ENCODE measurements around the gene ABCC4. TPM values are rescaled to one million over a fixed set of nuclear protein-coding genes. Genes with fewer than 3 reads are reported as not detected.

The ABCC4 gene
- polyA plus RNA-seq, 1 experiment = 140 TPM

- no peak for DNase-seq (ENCODE audit: low read depth, low spot score)
- ChIA-PET CTCF (interaction anchor here (0.6 to 0.8 kb wide), 3 partner anchors 31 to 271 kb away, joined by 5 to 7 read pairs (median 5); no protein-coding TSS in a partner anchor), POLR2A (no interaction called here)
- no peak overlapping the region for H3K4me3 ChIP-seq (ENCODE audit: low read depth, low read length)
- H3K27me3 ChIP-seq (ENCODE audit: control insufficient read depth, insufficient read depth, low read length) = no peaks in the 10 kb centered on the region
- TF ChIP-seq CTCF (IDR thresholded peaks at IDR 0.05; ENCODE audit: low read depth, low read length) = no peak
- no peaks in the 10 kb centered on the region for H3K9me3 ChIP-seq (ENCODE audit: control insufficient read depth, insufficient read depth, low read length)
- H3K27ac ChIP-seq (ENCODE audit: low read depth, low read length) = no peak overlapping the region
Measured at GRCh38 chr13:95145587-95145986, 155.7 kb downstream of the ABCC4 start.

- DNase-seq (ENCODE audit: low read depth, low spot score) = no peak
- Histone ChIP-seq H3K4me3 (ENCODE audit: low read depth, low read length) (no peak overlapping the region), H3K27ac (ENCODE audit: low read depth, low read length) (no peak overlapping the region), H3K9me3 (ENCODE audit: control insufficient read depth, insufficient read depth, low read length) (no peaks in the 10 kb centered on the region), H3K27me3 (ENCODE audit: control insufficient read depth, insufficient read depth, low read length) (no peaks in the 10 kb centered on the region)
- no peak for TF ChIP-seq CTCF (IDR thresholded peaks at IDR 0.05; ENCODE audit: low read depth, low read length)
- ChIA-PET CTCF (interaction anchor here (0.9 kb wide), 1 partner anchor 48 kb away, joined by 4 read pairs; no protein-coding TSS in a partner anchor), POLR2A (no interaction called here)
Measured at GRCh38 chr13:95140502-95140901, 160.7 kb downstream of the ABCC4 start.

- Histone ChIP-seq H3K27me3 (ENCODE audit: control insufficient read depth, insufficient read depth, low read length) (no peaks in the 10 kb centered on the region), H3K4me3 (ENCODE audit: low read depth, low read length) (no peak overlapping the region), H3K9me3 (ENCODE audit: control insufficient read depth, insufficient read depth, low read length) (no peaks in the 10 kb centered on the region), H3K27ac (ENCODE audit: low read depth, low read length) (no peak overlapping the region)
- POLR2A ChIA-PET = no interaction called here
- no peak for TF ChIP-seq CTCF (IDR thresholded peaks at IDR 0.05; ENCODE audit: low read depth, low read length)
- CTCF ChIA-PET = no interaction called here
- DNase-seq (ENCODE audit: low read depth, low spot score) = no peak
Measured at GRCh38 chr13:95138876-95139585, 162.2 kb downstream of the ABCC4 start.

- Histone ChIP-seq H3K27ac (ENCODE audit: low read depth, low read length) (no peak overlapping the region), H3K27me3 (ENCODE audit: control insufficient read depth, insufficient read depth, low read length) (no peaks in the 10 kb centered on the region), H3K4me3 (ENCODE audit: low read depth, low read length) (no peak overlapping the region), H3K9me3 (ENCODE audit: control insufficient read depth, insufficient read depth, low read length) (no peaks in the 10 kb centered on the region)
- CTCF ChIA-PET = no interaction called here
- POLR2A ChIA-PET = no interaction called here
- TF ChIP-seq CTCF (IDR thresholded peaks at IDR 0.05; ENCODE audit: low read depth, low read length) = no peak
- DNase-seq (ENCODE audit: low read depth, low spot score) = no peak
Measured at GRCh38 chr13:95137096-95137495, 164.2 kb downstream of the ABCC4 start.

- Histone ChIP-seq H3K27me3 (ENCODE audit: control insufficient read depth, insufficient read depth, low read length) (no peaks in the 10 kb centered on the region), H3K9me3 (ENCODE audit: control insufficient read depth, insufficient read depth, low read length) (no peaks in the 10 kb centered on the region), H3K4me3 (ENCODE audit: low read depth, low read length) (no peak overlapping the region), H3K27ac (ENCODE audit: low read depth, low read length) (no peak overlapping the region)
- ChIA-PET POLR2A (no interaction called here), CTCF (no interaction called here)
- no peak for DNase-seq (ENCODE audit: low read depth, low spot score)
- TF ChIP-seq CTCF (IDR thresholded peaks at IDR 0.05; ENCODE audit: low read depth, low read length) = no peak
Measured at GRCh38 chr13:95136638-95137037, 164.6 kb downstream of the ABCC4 start.

All from AG04450 (cell line).